Bone marrow (tissue), 2 donors: Measurements from ENCODE around the gene CDCA7L.
"Not testable (repeated sequence)": the region's sequence is repeated elsewhere in the genome, so short reads cannot be mapped to it uniquely, and the experiment has no call there.

ENCODE experiments used
- DNase-seq, 2 donors: peaks; one replicate each; lab custom pipeline; 2025; lab: John Stamatoyannopoulos, UW

The CDCA7L gene

GRCh38 chr7:21944616-21945453 lies 864 bp downstream of the CDCA7L start:
- DNase-seq, result no peak

- DNase-seq, result no peak
Observed at GRCh38 chr7:21943436-21943835, 2.3 kb downstream of the CDCA7L start.

- no peak for DNase-seq
Observed at GRCh38 chr7:21942955-21943354, 2.7 kb downstream of the CDCA7L start.

GRCh38 chr7:21941611-21942141 lies 4.0 kb downstream of the CDCA7L start:
- peak in 1 of 2 donors; percentile 59 for DNase-seq

GRCh38 chr7:21939858-21940372 lies 5.8 kb downstream of the CDCA7L start:
- no peak for DNase-seq

- no peak for DNase-seq
Observed at GRCh38 chr7:21939136-21939857, 6.4 kb downstream of the CDCA7L start.

GRCh38 chr7:21938463-21938862 lies 7.2 kb downstream of the CDCA7L start:
- DNase-seq, result no peak

GRCh38 chr7:21934808-21935207 lies 10.9 kb downstream of the CDCA7L start:
- DNase-seq, result no peak

GRCh38 chr7:21933293-21933692 lies 12.4 kb downstream of the CDCA7L start:
- DNase-seq, result not testable (repeated sequence)

- DNase-seq, result no peak
Observed at GRCh38 chr7:21927693-21928092, 18.0 kb downstream of the CDCA7L start.

GRCh38 chr7:21926448-21926847 lies 19.3 kb downstream of the CDCA7L start:
- DNase-seq, result no peak

GRCh38 chr7:21923658-21924057 lies 22.0 kb downstream of the CDCA7L start:
- no peak for DNase-seq

GRCh38 chr7:21922605-21923004 lies 23.1 kb downstream of the CDCA7L start:
- DNase-seq, result no peak

- no peak for DNase-seq
Observed at GRCh38 chr7:21920936-21921335, 24.8 kb downstream of the CDCA7L start.

GRCh38 chr7:21918216-21918615 lies 27.5 kb downstream of the CDCA7L start:
- DNase-seq, result no peak

GRCh38 chr7:21916629-21917028 lies 29.1 kb downstream of the CDCA7L start:
- DNase-seq, result no peak

- DNase-seq, result no peak
Observed at GRCh38 chr7:21916176-21916575, 29.5 kb downstream of the CDCA7L start.

GRCh38 chr7:21915140-21915539 lies 30.6 kb downstream of the CDCA7L start:
- DNase-seq, result no peak

GRCh38 chr7:21914671-21915070 lies 31.0 kb downstream of the CDCA7L start:
- DNase-seq, result no peak

- DNase-seq, result no peak
Observed at GRCh38 chr7:21912931-21913780, 32.5 kb downstream of the CDCA7L start.

GRCh38 chr7:21912305-21912704 lies 33.4 kb downstream of the CDCA7L start:
- no peak for DNase-seq

- no peak for DNase-seq
Observed at GRCh38 chr7:21911341-21911875, 34.3 kb downstream of the CDCA7L start.
